ENCODE results near the gene RIMBP2. TPM values are rescaled to one million over a fixed set of nuclear protein-coding genes. Genes with fewer than 3 reads are reported as not detected.

Gene RIMBP2
- total RNA-seq, 1 donor from 2014 or later = 20.5 TPM

- Mint-ChIP-seq H3K9me3 (ENCODE audit: unreplicated experiment) (peaks cover 15% of the 10 kb centered on the region), H3K4me3 (ENCODE audit: unreplicated experiment) (no peak overlapping the region), H3K4me1 (ENCODE audit: low read depth, unreplicated experiment) (no peaks in the 10 kb centered on the region), H3K27me3 (ENCODE audit: unreplicated experiment) (peaks cover 5% of the 10 kb centered on the region), H3K27ac (ENCODE audit: unreplicated experiment) (no peak overlapping the region), H3K36me3 (ENCODE audit: unreplicated experiment) (peaks cover 14% of the 10 kb centered on the region)
- no peak for DNase-seq
- no peak for TF ChIP-seq CTCF (IDR thresholded peaks at IDR 0.05; ENCODE audit: partially characterized antibody, unreplicated experiment)
Measured at GRCh38 chr12:130672089-130672820, 43.8 kb downstream of the RIMBP2 start.

GRCh38 chr12:130671556-130671955 is 44.5 kb downstream of the RIMBP2 start:
- Mint-ChIP-seq H3K27ac (ENCODE audit: unreplicated experiment) (no peak overlapping the region), H3K4me3 (ENCODE audit: unreplicated experiment) (no peak overlapping the region), H3K4me1 (ENCODE audit: low read depth, unreplicated experiment) (no peaks in the 10 kb centered on the region), H3K36me3 (ENCODE audit: unreplicated experiment) (peaks cover 12% of the 10 kb centered on the region), H3K27me3 (ENCODE audit: unreplicated experiment) (peaks cover 3% of the 10 kb centered on the region), H3K9me3 (ENCODE audit: unreplicated experiment) (peaks cover 16% of the 10 kb centered on the region)
- DNase-seq = no peak
- TF ChIP-seq CTCF (IDR thresholded peaks at IDR 0.05; ENCODE audit: partially characterized antibody, unreplicated experiment) = no peak

DNA sequence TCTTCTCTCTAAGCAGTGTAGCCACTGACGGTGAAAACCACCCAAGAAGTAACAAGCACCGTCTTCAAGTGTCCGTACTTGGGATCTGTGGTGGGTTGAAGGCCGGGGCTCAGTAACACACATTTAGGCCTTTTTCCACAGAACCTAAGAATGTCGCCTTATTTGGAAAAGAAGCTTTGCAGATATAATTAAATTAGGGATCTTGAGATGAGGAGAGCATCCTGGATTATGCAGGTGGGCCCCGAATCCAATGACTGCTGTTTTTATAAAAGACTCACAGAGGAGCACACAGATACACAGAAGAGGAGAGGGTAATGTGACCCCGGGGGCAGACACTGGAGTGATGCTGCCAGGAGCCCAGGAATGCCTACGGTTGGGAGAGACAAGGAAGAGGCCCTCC is 46.3 kb downstream of the RIMBP2 start:
- Mint-ChIP-seq H3K27ac (ENCODE audit: unreplicated experiment) (no peak overlapping the region), H3K4me3 (ENCODE audit: unreplicated experiment) (no peak overlapping the region), H3K36me3 (ENCODE audit: unreplicated experiment) (peaks cover 12% of the 10 kb centered on the region), H3K4me1 (ENCODE audit: low read depth, unreplicated experiment) (no peaks in the 10 kb centered on the region), H3K27me3 (ENCODE audit: unreplicated experiment) (peaks cover 1% of the 10 kb centered on the region), H3K9me3 (ENCODE audit: unreplicated experiment) (peaks cover 14% of the 10 kb centered on the region)
- no peak for TF ChIP-seq CTCF (IDR thresholded peaks at IDR 0.05; ENCODE audit: partially characterized antibody, unreplicated experiment)
- DNase-seq = no peak

DNA sequence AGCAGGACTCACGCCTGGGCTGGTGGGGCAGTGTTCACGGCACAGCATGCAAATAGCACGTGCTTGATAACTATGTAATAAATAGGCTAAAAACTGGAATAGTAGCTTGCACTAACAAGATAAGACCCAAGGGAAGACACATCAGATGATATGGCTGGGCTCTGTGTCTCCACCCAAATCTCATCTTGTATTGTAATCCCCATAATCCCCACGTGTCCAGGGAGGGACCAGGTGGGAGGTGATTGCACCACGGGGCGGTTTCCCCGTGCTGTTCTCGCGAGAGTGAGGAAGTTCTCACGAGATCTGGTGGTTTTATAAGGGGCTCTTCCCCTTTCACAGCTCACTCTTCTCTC is 46.9 kb downstream of the RIMBP2 start:
- no peak overlapping the region for H3K27ac Mint-ChIP-seq (ENCODE audit: unreplicated experiment)
- peaks cover 15% of the 10 kb centered on the region for H3K36me3 Mint-ChIP-seq (ENCODE audit: unreplicated experiment)
- no peak overlapping the region for H3K4me3 Mint-ChIP-seq (ENCODE audit: unreplicated experiment)
- DNase-seq = no peak
- peaks cover 1% of the 10 kb centered on the region for H3K27me3 Mint-ChIP-seq (ENCODE audit: unreplicated experiment)
- peaks cover 19% of the 10 kb centered on the region for H3K9me3 Mint-ChIP-seq (ENCODE audit: unreplicated experiment)
- H3K4me1 Mint-ChIP-seq (ENCODE audit: low read depth, unreplicated experiment) = peaks cover 2% of the 10 kb centered on the region
- no peak for TF ChIP-seq CTCF (IDR thresholded peaks at IDR 0.05; ENCODE audit: partially characterized antibody, unreplicated experiment)

DNA sequence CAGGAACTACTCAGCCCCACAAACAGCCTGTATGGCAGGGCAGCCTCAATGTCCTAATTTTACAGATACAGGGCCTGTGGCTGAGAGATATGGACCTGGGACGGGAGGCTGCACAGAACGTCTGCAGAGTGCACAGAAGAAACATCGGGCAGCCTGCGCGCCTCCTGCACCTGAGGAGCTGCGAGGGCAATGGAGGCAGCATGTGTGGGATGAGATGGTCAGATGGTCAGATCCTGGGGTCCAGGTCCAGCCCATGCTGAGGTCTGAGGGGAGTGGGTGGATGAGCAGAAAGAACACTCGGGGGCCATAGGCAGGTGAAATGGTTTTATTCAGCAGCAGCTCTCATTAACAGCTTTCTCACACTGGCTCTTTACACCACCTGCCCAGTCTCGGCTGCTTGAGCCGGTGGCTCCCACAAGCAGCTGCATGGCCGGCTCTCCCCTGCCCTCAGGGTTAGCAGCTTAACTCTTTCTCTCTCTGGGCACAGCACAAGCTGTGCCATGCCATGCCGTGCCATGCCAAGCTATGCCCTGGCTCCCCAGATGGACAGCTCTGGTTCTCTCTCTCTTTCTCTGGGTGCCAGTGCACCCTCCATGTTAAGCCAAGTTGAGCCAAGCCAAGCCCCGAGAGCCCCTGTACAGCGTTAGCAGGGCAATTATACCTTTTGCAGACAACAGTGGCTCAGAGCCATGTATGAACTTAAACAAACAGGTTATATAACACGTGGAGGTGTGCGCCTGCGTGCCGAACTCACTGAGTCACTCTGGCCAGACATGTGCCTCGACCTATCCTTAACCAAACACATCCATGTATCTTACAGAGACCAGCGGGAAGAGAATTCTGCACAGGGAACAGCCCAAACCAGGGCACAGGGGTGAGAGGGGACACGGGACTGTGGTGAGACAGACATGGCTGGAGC is 47.6 kb downstream of the RIMBP2 start:
- H3K27me3 Mint-ChIP-seq (ENCODE audit: unreplicated experiment) = peaks cover 1% of the 10 kb centered on the region
- TF ChIP-seq CTCF (IDR thresholded peaks at IDR 0.05; ENCODE audit: partially characterized antibody, unreplicated experiment) = no peak
- no peak overlapping the region for H3K27ac Mint-ChIP-seq (ENCODE audit: unreplicated experiment)
- peaks cover 4% of the 10 kb centered on the region for H3K4me1 Mint-ChIP-seq (ENCODE audit: low read depth, unreplicated experiment)
- no peak overlapping the region for H3K4me3 Mint-ChIP-seq (ENCODE audit: unreplicated experiment)
- H3K9me3 Mint-ChIP-seq (ENCODE audit: unreplicated experiment) = peaks cover 21% of the 10 kb centered on the region
- peaks cover 19% of the 10 kb centered on the region for H3K36me3 Mint-ChIP-seq (ENCODE audit: unreplicated experiment)
- no peak for DNase-seq

Data from glutamatergic neuron (in vitro differentiated cells).